Smooth muscle cell of the brain vasculature (primary cell): Measurements from ENCODE around the gene TSPAN11.

Experiments used
- DNase-seq: peaks from one replicate; pipeline ENCODE4 v3.0.0-alpha.2; 2012; ENCODE audit warnings: low read depth, low spot score

TSPAN11 gene

GRCh38 chr12:30911207-30911606 lies 15.3 kb upstream of the TSPAN11 start:
- DNase-seq = no peak

- DNase-seq = no peak
Observed at GRCh38 chr12:30913323-30913722, 13.2 kb upstream of the TSPAN11 start.

- no peak for DNase-seq
Observed at GRCh38 chr12:30914986-30915591, 11.5 kb upstream of the TSPAN11 start.

- DNase-seq = no peak
Observed at GRCh38 chr12:30923057-30923456, 3.5 kb upstream of the TSPAN11 start.

GRCh38 chr12:30925607-30926242 lies 823 bp upstream of the TSPAN11 start:
- DNase-seq = no peak

- no peak for DNase-seq
Observed at GRCh38 chr12:30927222-30927611, 669 bp downstream of the TSPAN11 start.

- DNase-seq = no peak
Observed at GRCh38 chr12:30928356-30929244, 2.1 kb downstream of the TSPAN11 start.

- DNase-seq = no peak
Observed at GRCh38 chr12:30930238-30930637, 3.7 kb downstream of the TSPAN11 start.

GRCh38 chr12:30930641-30931040 lies 4.1 kb downstream of the TSPAN11 start:
- no peak for DNase-seq

GRCh38 chr12:30932881-30933280 lies 6.3 kb downstream of the TSPAN11 start:
- DNase-seq = no peak

GRCh38 chr12:30934811-30935210 lies 8.3 kb downstream of the TSPAN11 start:
- no peak for DNase-seq

- DNase-seq = no peak
Observed at GRCh38 chr12:30936036-30936435, 9.5 kb downstream of the TSPAN11 start.

GRCh38 chr12:30939234-30939633 lies 12.7 kb downstream of the TSPAN11 start:
- no peak for DNase-seq

GRCh38 chr12:30942486-30942885 lies 15.9 kb downstream of the TSPAN11 start:
- DNase-seq = no peak

- no peak for DNase-seq
Observed at GRCh38 chr12:30942936-30943335, 16.4 kb downstream of the TSPAN11 start.

GRCh38 chr12:30945443-30946164 lies 19.1 kb downstream of the TSPAN11 start:
- no peak for DNase-seq

- no peak for DNase-seq
Observed at GRCh38 chr12:30952015-30952414, 25.5 kb downstream of the TSPAN11 start.

- DNase-seq = no peak
Observed at GRCh38 chr12:30953257-30953656, 26.7 kb downstream of the TSPAN11 start.

- DNase-seq = no peak
Observed at GRCh38 chr12:30953951-30954751, 27.6 kb downstream of the TSPAN11 start.

GRCh38 chr12:30955214-30955613 lies 28.7 kb downstream of the TSPAN11 start:
- no peak for DNase-seq

- DNase-seq = no peak
Observed at GRCh38 chr12:30959110-30959710, 32.7 kb downstream of the TSPAN11 start.
